ENCODE data around the gene ZSCAN16. TPM values are rescaled to one million over a fixed set of nuclear protein-coding genes. Genes with fewer than 3 reads are reported as not detected.
A peak's percentile ranks its signal among the peaks of the same experiment; 100 is the strongest.
"Not testable (repeated sequence)": the region's sequence is repeated elsewhere in the genome, so short reads cannot be mapped to it uniquely, and the experiment has no call there.

The ZSCAN16 gene
- total RNA-seq, 1 donor from 2014 or later, result 5.1 TPM

GRCh38 chr6:28117386-28118050 lies 6.9 kb upstream of the ZSCAN16 start:
- Mint-ChIP-seq H3K4me3 (ENCODE audit: unreplicated experiment) (no peak overlapping the region), H3K9me3 (ENCODE audit: unreplicated experiment) (no peaks in the 10 kb centered on the region), H3K4me1 (ENCODE audit: unreplicated experiment) (no peaks in the 10 kb centered on the region), H3K27me3 (ENCODE audit: unreplicated experiment) (no peaks in the 10 kb centered on the region), H3K27ac (ENCODE audit: unreplicated experiment) (no peak overlapping the region), H3K36me3 (ENCODE audit: unreplicated experiment) (peaks cover 44% of the 10 kb centered on the region)
- DNase-seq (ENCODE audit: extremely low spot score, unreplicated experiment), result no peak
- TF ChIP-seq CTCF (IDR thresholded peaks at IDR 0.05), result no peak

- no peak for DNase-seq (ENCODE audit: extremely low spot score, unreplicated experiment)
- Mint-ChIP-seq H3K27me3 (ENCODE audit: unreplicated experiment) (no peaks in the 10 kb centered on the region), H3K27ac (ENCODE audit: unreplicated experiment) (no peak overlapping the region), H3K36me3 (ENCODE audit: unreplicated experiment) (peaks cover 46% of the 10 kb centered on the region), H3K4me3 (ENCODE audit: unreplicated experiment) (no peak overlapping the region), H3K9me3 (ENCODE audit: unreplicated experiment) (no peaks in the 10 kb centered on the region), H3K4me1 (ENCODE audit: unreplicated experiment) (no peaks in the 10 kb centered on the region)
- TF ChIP-seq CTCF (IDR thresholded peaks at IDR 0.05), result no peak
Observed at GRCh38 chr6:28118217-28118616, 6.2 kb upstream of the ZSCAN16 start.

- Mint-ChIP-seq H3K9me3 (ENCODE audit: unreplicated experiment) (no peaks in the 10 kb centered on the region), H3K27ac (ENCODE audit: unreplicated experiment) (no peak overlapping the region), H3K4me1 (ENCODE audit: unreplicated experiment) (peaks cover 18% of the 10 kb centered on the region), H3K27me3 (ENCODE audit: unreplicated experiment) (no peaks in the 10 kb centered on the region), H3K4me3 (ENCODE audit: unreplicated experiment) (no peak overlapping the region), H3K36me3 (ENCODE audit: unreplicated experiment) (peaks cover 22% of the 10 kb centered on the region)
- TF ChIP-seq CTCF (IDR thresholded peaks at IDR 0.05), result no peak
- DNase-seq (ENCODE audit: extremely low spot score, unreplicated experiment), result no peak
Observed at GRCh38 chr6:28121876-28122275, 2.5 kb upstream of the ZSCAN16 start.

GRCh38 chr6:28122283-28122682 lies 2.1 kb upstream of the ZSCAN16 start:
- Mint-ChIP-seq H3K36me3 (ENCODE audit: unreplicated experiment) (peaks cover 21% of the 10 kb centered on the region), H3K4me1 (ENCODE audit: unreplicated experiment) (peaks cover 18% of the 10 kb centered on the region)
- not testable (repeated sequence) for H3K27me3 Mint-ChIP-seq (ENCODE audit: unreplicated experiment); H3K4me3 Mint-ChIP-seq (ENCODE audit: unreplicated experiment); DNase-seq (ENCODE audit: extremely low spot score, unreplicated experiment); H3K27ac Mint-ChIP-seq (ENCODE audit: unreplicated experiment); H3K9me3 Mint-ChIP-seq (ENCODE audit: unreplicated experiment)

GRCh38 chr6:28124971-28125353 lies 553 bp downstream of the ZSCAN16 start:
- DNase-seq (ENCODE audit: extremely low spot score, unreplicated experiment), result no peak
- TF ChIP-seq CTCF (IDR thresholded peaks at IDR 0.05), result no peak
- Mint-ChIP-seq H3K4me1 (ENCODE audit: unreplicated experiment) (peaks cover 18% of the 10 kb centered on the region), H3K9me3 (ENCODE audit: unreplicated experiment) (no peaks in the 10 kb centered on the region), H3K27me3 (ENCODE audit: unreplicated experiment) (no peaks in the 10 kb centered on the region), H3K4me3 (ENCODE audit: unreplicated experiment) (peak overlapping the region; percentile 95), H3K36me3 (ENCODE audit: unreplicated experiment) (peaks cover 17% of the 10 kb centered on the region), H3K27ac (ENCODE audit: unreplicated experiment) (peak overlapping the region; percentile 89)

Data from osteocyte (in vitro differentiated cells).